ENCODE results near the gene CFAP221. TPM values are rescaled to one million over a fixed set of nuclear protein-coding genes. Genes with fewer than 3 reads are reported as not detected.
A peak's percentile ranks its signal among the peaks of the same experiment; 100 is the strongest.

The CFAP221 gene
- total and polyA plus RNA-seq, 7 experiments from 2014 or later: not detected

- ChIA-PET POLR2A (no interaction called here), CTCF (interaction anchor here (0.6 kb wide), 1 partner anchor 1149 kb away, joined by 3 read pairs; no protein-coding TSS in a partner anchor)
- Histone ChIP-seq H3K36me3 (ENCODE audit: control insufficient read depth in 2 of 3, insufficient read depth in 3 of 3, low read length in 3 of 3) (no peaks in the 10 kb centered on the region), H3K4me3 (ENCODE audit: low read length) (no peak overlapping the region), H3K9me3 (ENCODE audit: control insufficient read depth in 2 of 3, low read length in 3 of 3) (peaks cover 0 to 9% (median 0%) of the 10 kb centered on the region in 3 experiments), H3K4me1 (ENCODE audit: control insufficient read depth in 2 of 2, insufficient read depth in 2 of 2, low read length in 2 of 2) (no peaks in the 10 kb centered on the region), H3K27ac (ENCODE audit: low read depth, low read length) (no peak overlapping the region), H3K27me3 (ENCODE audit: control insufficient read depth in 2 of 2, insufficient read depth in 2 of 2, low read length in 2 of 2) (no peaks in the 10 kb centered on the region)
- no peaks in the 10 kb centered on the region for H3K4me1 Mint-ChIP-seq
- no peak for ATAC-seq
- DNase-seq: no peak
- peaks cover 1 to 25% (median 16%) of the 10 kb centered on the region in 5 donors for H3K27me3 Mint-ChIP-seq
- peaks cover 3 to 76% (median 37%) of the 10 kb centered on the region in 11 donors for H3K9me3 Mint-ChIP-seq
- no peak overlapping the region for H3K4me3 Mint-ChIP-seq
- H3K27ac Mint-ChIP-seq: no peak overlapping the region
- intact Hi-C loops (cut with micrococcal nuclease): no loop called here
- H3K36me3 Mint-ChIP-seq: peaks cover 0 to 10% (median 0%) of the 10 kb centered on the region in 5 donors
Measured at GRCh38 chr2:119533560-119533959, 10.7 kb upstream of the CFAP221 start.

GRCh38 chr2:119536211-119536610 is 8.0 kb upstream of the CFAP221 start:
- peaks cover 0 to 10% (median 0%) of the 10 kb centered on the region in 5 donors for H3K36me3 Mint-ChIP-seq
- Histone ChIP-seq H3K27ac (ENCODE audit: low read depth, low read length) (no peak overlapping the region), H3K4me3 (ENCODE audit: low read length) (no peak overlapping the region), H3K36me3 (ENCODE audit: control insufficient read depth in 2 of 3, insufficient read depth in 3 of 3, low read length in 3 of 3) (no peaks in the 10 kb centered on the region), H3K27me3 (ENCODE audit: control insufficient read depth in 2 of 2, insufficient read depth in 2 of 2, low read length in 2 of 2) (no peaks in the 10 kb centered on the region), H3K4me1 (ENCODE audit: control insufficient read depth in 2 of 2, insufficient read depth in 2 of 2, low read length in 2 of 2) (no peaks in the 10 kb centered on the region), H3K9me3 (ENCODE audit: control insufficient read depth in 2 of 3, low read length in 3 of 3) (peaks cover 0 to 9% (median 0%) of the 10 kb centered on the region in 3 experiments)
- H3K27me3 Mint-ChIP-seq: peaks cover 3 to 30% (median 28%) of the 10 kb centered on the region in 5 donors
- DNase-seq (no peak), ATAC-seq (no peak)
- H3K27ac Mint-ChIP-seq: no peak overlapping the region
- ChIA-PET POLR2A (no interaction called here), CTCF (no interaction called here)
- H3K4me1 Mint-ChIP-seq: no peaks in the 10 kb centered on the region
- peaks cover 3 to 62% (median 32%) of the 10 kb centered on the region in 11 donors for H3K9me3 Mint-ChIP-seq
- H3K4me3 Mint-ChIP-seq: no peak overlapping the region
- intact Hi-C loops (cut with micrococcal nuclease): no loop called here

- Mint-ChIP-seq H3K9me3 (peaks cover 3 to 57% (median 29%) of the 10 kb centered on the region in 11 donors), H3K27me3 (peaks cover 8 to 34% (median 31%) of the 10 kb centered on the region in 5 donors), H3K36me3 (peaks cover 0 to 10% (median 0%) of the 10 kb centered on the region in 5 donors), H3K27ac (no peak overlapping the region), H3K4me1 (no peaks in the 10 kb centered on the region), H3K4me3 (no peak overlapping the region)
- ChIA-PET CTCF (no interaction called here), POLR2A (no interaction called here)
- Histone ChIP-seq H3K36me3 (ENCODE audit: control insufficient read depth in 2 of 3, insufficient read depth in 3 of 3, low read length in 3 of 3) (no peaks in the 10 kb centered on the region), H3K9me3 (ENCODE audit: control insufficient read depth in 2 of 3, low read length in 3 of 3) (peaks cover 0 to 9% (median 0%) of the 10 kb centered on the region in 3 experiments), H3K27ac (ENCODE audit: low read depth, low read length) (no peak overlapping the region), H3K27me3 (ENCODE audit: control insufficient read depth in 2 of 2, insufficient read depth in 2 of 2, low read length in 2 of 2) (no peaks in the 10 kb centered on the region), H3K4me1 (ENCODE audit: control insufficient read depth in 2 of 2, insufficient read depth in 2 of 2, low read length in 2 of 2) (no peaks in the 10 kb centered on the region), H3K4me3 (ENCODE audit: low read length) (no peak overlapping the region)
- intact Hi-C loops (cut with micrococcal nuclease): no loop called here
- ATAC-seq (no peak), DNase-seq (no peak)
Measured at GRCh38 chr2:119536707-119537106, 7.5 kb upstream of the CFAP221 start.

DNA sequence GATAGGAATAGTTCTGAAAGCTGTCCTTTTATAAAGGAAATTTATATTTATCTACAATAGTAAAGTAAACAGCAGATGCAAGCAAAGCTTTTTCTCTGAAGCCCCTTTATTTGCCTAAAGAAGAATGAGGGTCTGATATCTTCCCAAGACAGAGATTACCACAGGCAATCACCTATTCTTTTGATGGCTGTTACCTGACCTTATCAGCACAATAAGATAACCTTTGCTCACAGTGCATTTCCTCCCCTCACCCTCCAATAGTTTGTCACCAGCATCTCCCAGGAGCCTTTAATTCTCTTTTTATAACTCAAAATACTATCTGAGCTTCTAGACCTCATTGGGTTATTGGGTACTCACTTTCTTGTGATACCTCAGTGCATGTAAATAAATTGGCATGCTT is 6.5 kb upstream of the CFAP221 start:
- no peak overlapping the region for H3K27ac ChIP-seq (ENCODE audit: low read depth, low read length)
- ATAC-seq: no peak
- Mint-ChIP-seq H3K27ac (no peak overlapping the region), H3K36me3 (peaks cover 0 to 10% (median 0%) of the 10 kb centered on the region in 5 donors), H3K4me3 (no peak overlapping the region), H3K27me3 (peaks cover 16 to 45% (median 42%) of the 10 kb centered on the region in 5 donors), H3K9me3 (peaks cover 3 to 46% (median 24%) of the 10 kb centered on the region in 11 donors), H3K4me1 (no peaks in the 10 kb centered on the region)
- H3K4me1 ChIP-seq (ENCODE audit: control insufficient read depth in 2 of 2, insufficient read depth in 2 of 2, low read length in 2 of 2): no peaks in the 10 kb centered on the region
- intact Hi-C loops (cut with micrococcal nuclease): no loop called here
- H3K36me3 ChIP-seq (ENCODE audit: control insufficient read depth in 2 of 3, insufficient read depth in 3 of 3, low read length in 3 of 3): no peaks in the 10 kb centered on the region
- no peak for DNase-seq
- POLR2A ChIA-PET: no interaction called here
- H3K9me3 ChIP-seq (ENCODE audit: control insufficient read depth in 2 of 3, low read length in 3 of 3): peaks cover 0 to 9% (median 0%) of the 10 kb centered on the region in 3 experiments
- H3K4me3 ChIP-seq (ENCODE audit: low read length): no peak overlapping the region
- no peaks in the 10 kb centered on the region for H3K27me3 ChIP-seq (ENCODE audit: control insufficient read depth in 2 of 2, insufficient read depth in 2 of 2, low read length in 2 of 2)
- CTCF ChIA-PET: no interaction called here

GRCh38 chr2:119541476-119541875 is 2.8 kb upstream of the CFAP221 start:
- POLR2A ChIA-PET: no interaction called here
- Mint-ChIP-seq H3K4me3 (no peak overlapping the region), H3K27ac (peak overlapping the region in 1 of 9 donors; percentile 52), H3K36me3 (no peaks in the 10 kb centered on the region), H3K27me3 (peaks cover 49 to 75% (median 72%) of the 10 kb centered on the region in 5 donors), H3K4me1 (peaks cover 6 to 16% (median 10%) of the 10 kb centered on the region in 7 donors), H3K9me3 (peaks cover 0 to 18% (median 6%) of the 10 kb centered on the region in 11 donors)
- CTCF ChIA-PET: no interaction called here
- intact Hi-C loops (cut with micrococcal nuclease): no loop called here
- no peak for ATAC-seq
- no peak overlapping the region for H3K27ac ChIP-seq (ENCODE audit: low read depth, low read length)
- H3K4me3 ChIP-seq (ENCODE audit: low read length): no peak overlapping the region
- DNase-seq: no peak
- H3K36me3 ChIP-seq (ENCODE audit: control insufficient read depth in 2 of 3, insufficient read depth in 3 of 3, low read length in 3 of 3): no peaks in the 10 kb centered on the region
- no peaks in the 10 kb centered on the region for H3K9me3 ChIP-seq (ENCODE audit: control insufficient read depth in 2 of 3, low read length in 3 of 3)
- H3K4me1 ChIP-seq (ENCODE audit: control insufficient read depth in 2 of 2, insufficient read depth in 2 of 2, low read length in 2 of 2): no peaks in the 10 kb centered on the region
- H3K27me3 ChIP-seq (ENCODE audit: control insufficient read depth in 2 of 2, insufficient read depth in 2 of 2, low read length in 2 of 2): no peaks in the 10 kb centered on the region

GRCh38 chr2:119544939-119545475 is 758 bp downstream of the CFAP221 start:
- H3K27ac ChIP-seq (ENCODE audit: low read depth, low read length): no peak overlapping the region
- no peaks in the 10 kb centered on the region for H3K36me3 ChIP-seq (ENCODE audit: control insufficient read depth in 2 of 3, insufficient read depth in 3 of 3, low read length in 3 of 3)
- DNase-seq (no peak), ATAC-seq (no peak)
- Mint-ChIP-seq H3K4me1 (peaks cover 6 to 16% (median 10%) of the 10 kb centered on the region in 7 donors), H3K36me3 (no peaks in the 10 kb centered on the region), H3K9me3 (peaks cover 0 to 13% (median 4%) of the 10 kb centered on the region in 11 donors), H3K27ac (no peak overlapping the region), H3K4me3 (peak overlapping the region; percentile 1 to 63 (median 46)), H3K27me3 (peaks cover 57 to 80% (median 76%) of the 10 kb centered on the region in 5 donors)
- H3K4me1 ChIP-seq (ENCODE audit: control insufficient read depth in 2 of 2, insufficient read depth in 2 of 2, low read length in 2 of 2): no peaks in the 10 kb centered on the region
- H3K4me3 ChIP-seq (ENCODE audit: low read length): no peak overlapping the region
- ChIA-PET CTCF (no interaction called here), POLR2A (no interaction called here)
- intact Hi-C loops (cut with micrococcal nuclease): no loop called here
- H3K9me3 ChIP-seq (ENCODE audit: control insufficient read depth in 2 of 3, low read length in 3 of 3): no peaks in the 10 kb centered on the region
- peaks cover 0 to 2% of the 10 kb centered on the region in 2 donors for H3K27me3 ChIP-seq (ENCODE audit: control insufficient read depth in 2 of 2, insufficient read depth in 2 of 2, low read length in 2 of 2)
